Hepatocyte (in vitro differentiated cells): ENCODE data around the gene WTIP. TPM values are rescaled to one million over a fixed set of nuclear protein-coding genes. Genes with fewer than 3 reads are reported as not detected.

Experiments used
- DNase-seq: peaks from one replicate; pipeline ENCODE4 v3.0.0-alpha.2; 2016; ENCODE audit warnings: low spot score
- H2AFZ ChIP-seq: fragments of 200-600 bp; sonication (generic); 2 replicates; pipeline ENCODE4 v1.6.0; 2016; ENCODE audit warnings: antibody characterized with exemption, mild to moderate bottlenecking
- H3K27ac ChIP-seq: fragments of 200-600 bp; sonication (generic); 2 replicates; pipeline ENCODE4 v1.5.1; 2016; ENCODE audit warnings: mild to moderate bottlenecking
- H3K27me3 ChIP-seq: fragments of 200-600 bp; sonication (generic); 2 replicates; pipeline ENCODE4 v1.6.1; 2016
- H3K36me3 ChIP-seq: fragments of 200-600 bp; sonication (generic); replicated peaks from 2 replicates; pipeline ENCODE4 v1.5.1; 2016; ENCODE audit warnings: low read depth; ENCODE audit not compliant: insufficient read depth
- H3K4me1 ChIP-seq: fragments of 200-600 bp; sonication (generic); 2 replicates; pipeline ENCODE4 v1.5.1; 2016; ENCODE audit warnings: mild to moderate bottlenecking, moderate library complexity; ENCODE audit not compliant: insufficient read depth
- H3K4me2 ChIP-seq: fragments of 200-600 bp; sonication (generic); 2 replicates; pipeline ENCODE4 v1.6.0; 2016
- H3K4me3 ChIP-seq: fragments of 200-600 bp; sonication (generic); 2 replicates; pipeline ENCODE4 v1.5.1; 2016; ENCODE audit warnings: mild to moderate bottlenecking
- H3K79me2 ChIP-seq: fragments of 200-600 bp; sonication (generic); 2 replicates; pipeline ENCODE4 v1.6.0; 2017; ENCODE audit warnings: mild to moderate bottlenecking
- H3K9me2 ChIP-seq: fragments of 200-600 bp; sonication (generic); replicated peaks from 2 replicates; pipeline ENCODE4 v1.6.0; 2017; ENCODE audit warnings: mild to moderate bottlenecking; ENCODE audit not compliant: insufficient read depth
- H3K9me3 ChIP-seq: fragments of 200-600 bp; sonication (generic); 2 replicates; pipeline ENCODE4 v1.5.1; 2016; ENCODE audit warnings: low read depth, mild to moderate bottlenecking
- H4K20me1 ChIP-seq: fragments of 200-600 bp; sonication (generic); 2 replicates; pipeline ENCODE4 v1.6.0; 2016; ENCODE audit warnings: mild to moderate bottlenecking; ENCODE audit not compliant: insufficient read depth, poor library complexity, severe bottlenecking
- EZH2 ChIP-seq: fragments of 200-600 bp; sonication (generic); IDR thresholded peaks from 2 replicates; pipeline ENCODE4 v1.6.1; 2016; ENCODE audit warnings: antibody characterized with exemption, mild to moderate bottlenecking, borderline replicate concordance
- EZH2phosphoT487 ChIP-seq: fragments of 200-600 bp; sonication (generic); IDR thresholded peaks from one replicate; pipeline ENCODE4 v1.6.1; 2018; ENCODE audit warnings: antibody characterized with exemption, mild to moderate bottlenecking, low read depth, moderate library complexity; ENCODE audit not compliant: unreplicated experiment, severe bottlenecking
- WGBS: methylation state at CpG from one replicate; pipeline ENCODE4 v1.1.6; 2016; ENCODE audit warnings: low lambda C conversion rate; ENCODE audit errors: missing lambda C conversion rate; 5-methylcytosine and 5-hydroxymethylcytosine counted together
- polyA plus RNA-seq: library from polyadenylated mRNA; unstranded; fragments of >200 nt; fragmentation: Nextera tagmentation; extraction: Ambion mirVana; gene quantifications from 2 replicates; pipeline ENCODE4 v1.2.1, GENCODE V29; 2016
- total RNA-seq: library from RNA; depleted of rRNA; stranded (reverse); fragments of >200 nt; gene quantifications from 2 replicates; pipeline ENCODE4 v1.2.3, GENCODE V29; 2014
- TF ChIP-seq, protein P1 (sequence below): fragments of 200-600 bp; sonication (generic); IDR thresholded peaks from 2 replicates; pipeline ENCODE4 v1.5.1; 2016; ENCODE audit warnings: antibody characterized with exemption, mild to moderate bottlenecking; ENCODE audit not compliant: poor library complexity

Gene WTIP
- total and polyA plus RNA-seq, 2 experiments from 2014 or later: 18.1 to 21.5 TPM

DNA sequence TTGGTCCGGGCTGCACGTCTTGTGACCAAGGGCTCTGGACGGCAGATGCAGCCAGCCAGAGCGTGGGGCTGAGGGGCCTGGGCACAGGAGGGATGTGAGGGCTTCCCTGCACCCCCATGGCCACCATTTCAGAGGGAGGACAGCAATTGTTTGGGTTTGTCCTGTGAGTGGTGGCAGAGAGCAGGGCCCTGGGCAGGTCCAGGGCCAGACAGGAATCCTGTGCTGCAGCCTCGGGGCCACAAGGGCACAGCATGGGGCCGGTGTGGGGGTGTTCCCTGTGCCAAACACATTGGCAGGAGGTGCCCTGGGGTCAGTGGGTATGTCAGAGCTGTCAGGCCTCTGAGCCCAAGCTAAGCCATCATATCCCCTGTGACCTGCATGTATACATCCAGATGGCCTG, 32.2 kb downstream of the WTIP start:
- Histone ChIP-seq H3K9me3 (no peaks in the 10 kb centered on the region), H3K9me2 (no peaks in the 10 kb centered on the region), H3K79me2 (no peaks in the 10 kb centered on the region), H3K4me1 (no peaks in the 10 kb centered on the region), H3K4me3 (no peak overlapping the region), H2AFZ (no peak overlapping the region), H4K20me1 (no peaks in the 10 kb centered on the region), H3K27me3 (no peaks in the 10 kb centered on the region), H3K27ac (no peak overlapping the region), H3K36me3 (no peaks in the 10 kb centered on the region), H3K4me2 (no peak overlapping the region)
- WGBS: 86% methylated on average over 6 of the region's 6 CpGs
- DNase-seq: no peak
- TF ChIP-seq EZH2: no peak
- TF ChIP-seq, protein P1, sequence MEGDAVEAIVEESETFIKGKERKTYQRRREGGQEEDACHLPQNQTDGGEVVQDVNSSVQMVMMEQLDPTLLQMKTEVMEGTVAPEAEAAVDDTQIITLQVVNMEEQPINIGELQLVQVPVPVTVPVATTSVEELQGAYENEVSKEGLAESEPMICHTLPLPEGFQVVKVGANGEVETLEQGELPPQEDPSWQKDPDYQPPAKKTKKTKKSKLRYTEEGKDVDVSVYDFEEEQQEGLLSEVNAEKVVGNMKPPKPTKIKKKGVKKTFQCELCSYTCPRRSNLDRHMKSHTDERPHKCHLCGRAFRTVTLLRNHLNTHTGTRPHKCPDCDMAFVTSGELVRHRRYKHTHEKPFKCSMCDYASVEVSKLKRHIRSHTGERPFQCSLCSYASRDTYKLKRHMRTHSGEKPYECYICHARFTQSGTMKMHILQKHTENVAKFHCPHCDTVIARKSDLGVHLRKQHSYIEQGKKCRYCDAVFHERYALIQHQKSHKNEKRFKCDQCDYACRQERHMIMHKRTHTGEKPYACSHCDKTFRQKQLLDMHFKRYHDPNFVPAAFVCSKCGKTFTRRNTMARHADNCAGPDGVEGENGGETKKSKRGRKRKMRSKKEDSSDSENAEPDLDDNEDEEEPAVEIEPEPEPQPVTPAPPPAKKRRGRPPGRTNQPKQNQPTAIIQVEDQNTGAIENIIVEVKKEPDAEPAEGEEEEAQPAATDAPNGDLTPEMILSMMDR: no peak
- no peak for TF ChIP-seq EZH2phosphoT487

DNA sequence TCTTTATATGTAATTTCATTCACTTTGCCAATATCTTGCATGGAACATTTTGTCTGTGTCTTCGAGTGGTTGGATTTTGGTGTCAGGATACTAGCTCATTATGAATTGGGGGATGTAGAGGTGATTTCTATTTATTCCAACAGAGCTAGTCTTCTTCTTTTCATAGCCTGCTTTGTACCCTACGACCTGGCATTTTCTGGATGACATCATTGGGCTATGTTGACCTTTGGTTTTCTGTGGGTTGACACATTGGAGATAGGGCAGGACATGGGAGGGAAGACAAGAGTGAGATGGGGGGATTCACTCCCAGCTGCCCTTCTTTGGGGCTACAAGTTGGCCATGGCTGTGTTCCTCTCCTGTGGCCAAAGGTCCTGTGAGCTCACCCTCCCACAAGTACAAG, 38.0 kb downstream of the WTIP start:
- H3K4me2 ChIP-seq: no peak overlapping the region
- no peaks in the 10 kb centered on the region for H3K9me2 ChIP-seq
- H3K27ac ChIP-seq: no peak overlapping the region
- DNase-seq: no peak
- no peaks in the 10 kb centered on the region for H3K36me3 ChIP-seq
- WGBS: 62% methylated on average over 2 of the region's 2 CpGs
- no peaks in the 10 kb centered on the region for H3K4me1 ChIP-seq
- H3K27me3 ChIP-seq: no peaks in the 10 kb centered on the region
- no peaks in the 10 kb centered on the region for H4K20me1 ChIP-seq
- no peaks in the 10 kb centered on the region for H3K9me3 ChIP-seq
- TF ChIP-seq EZH2: no peak
- TF ChIP-seq, protein P1: no peak
- TF ChIP-seq EZH2phosphoT487: no peak
- no peaks in the 10 kb centered on the region for H3K79me2 ChIP-seq
- H2AFZ ChIP-seq: no peak overlapping the region
- no peak overlapping the region for H3K4me3 ChIP-seq

DNA sequence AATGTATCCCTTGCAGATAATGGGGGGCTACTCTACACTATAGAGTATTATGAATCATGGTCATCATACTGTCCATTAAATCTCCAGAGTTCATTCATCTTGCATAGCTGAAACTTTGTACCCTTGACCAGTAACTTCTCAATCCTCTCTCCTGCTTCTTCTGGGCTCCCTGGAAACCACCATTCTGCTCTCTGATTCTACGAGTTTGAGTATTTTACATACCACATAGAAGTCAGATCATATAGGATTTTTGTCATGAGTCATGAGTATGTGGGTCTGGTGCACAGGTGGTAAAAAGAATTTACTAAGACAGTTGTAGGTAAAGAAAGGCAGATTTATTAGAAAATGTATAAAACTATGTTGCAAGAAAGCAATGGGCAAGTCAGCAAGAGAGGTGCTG, 41.9 kb downstream of the WTIP start:
- Histone ChIP-seq H3K79me2 (no peaks in the 10 kb centered on the region), H3K36me3 (no peaks in the 10 kb centered on the region), H3K4me3 (no peak overlapping the region), H2AFZ (no peak overlapping the region), H3K27ac (no peak overlapping the region), H3K9me3 (no peaks in the 10 kb centered on the region), H4K20me1 (no peaks in the 10 kb centered on the region), H3K4me2 (no peak overlapping the region), H3K27me3 (peaks cover 3% of the 10 kb centered on the region), H3K4me1 (no peaks in the 10 kb centered on the region), H3K9me2 (no peaks in the 10 kb centered on the region)
- no peak for TF ChIP-seq EZH2
- no peak for TF ChIP-seq EZH2phosphoT487
- TF ChIP-seq, protein P1: no peak
- DNase-seq: no peak
- 71% methylated on average over 1 of the region's 1 CpG for WGBS

DNA sequence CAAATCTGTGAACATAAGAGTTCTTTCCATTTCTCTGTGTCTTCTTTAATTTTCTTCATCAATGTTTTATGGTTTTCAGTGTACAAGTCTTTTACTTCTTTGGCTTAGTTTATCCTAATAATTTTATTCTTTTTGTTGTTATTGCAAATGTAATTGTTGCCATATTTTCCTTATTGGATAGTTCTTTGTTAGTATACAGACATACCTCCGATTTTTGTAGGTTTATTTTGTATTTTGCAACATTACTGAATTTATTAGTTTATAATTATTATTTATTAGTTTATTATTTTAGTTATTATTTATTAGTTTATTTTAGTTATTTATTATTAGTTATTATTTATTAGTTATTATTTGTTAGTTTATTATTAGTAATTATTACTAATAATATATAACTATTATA, 43.4 kb downstream of the WTIP start:
- Histone ChIP-seq H3K27ac (no peak overlapping the region), H4K20me1 (no peaks in the 10 kb centered on the region), H3K9me2 (no peaks in the 10 kb centered on the region), H2AFZ (no peak overlapping the region), H3K4me2 (no peak overlapping the region), H3K4me3 (no peak overlapping the region), H3K27me3 (peaks cover 3% of the 10 kb centered on the region), H3K36me3 (no peaks in the 10 kb centered on the region), H3K4me1 (no peaks in the 10 kb centered on the region), H3K79me2 (no peaks in the 10 kb centered on the region), H3K9me3 (no peaks in the 10 kb centered on the region)
- no peak for TF ChIP-seq EZH2phosphoT487
- TF ChIP-seq EZH2: no peak
- TF ChIP-seq, protein P1: no peak
- WGBS: 71% methylated on average over 1 of the region's 1 CpG
- no peak for DNase-seq
